ENCODE measurements around the gene KRTAP3-2. TPM values are rescaled to one million over a fixed set of nuclear protein-coding genes. Genes with fewer than 3 reads are reported as not detected.

The KRTAP3-2 gene
- total RNA-seq, 6 donors from 2014 or later, result not detected

- 89 to 94% methylated on average over 2 of the region's 2 CpGs for WGBS, 2 donors
- no peaks in the 10 kb centered on the region for H3K27me3 ChIP-seq
Observed at GRCh38 chr17:40993084-40993483, 6.6 kb downstream of the KRTAP3-2 start.

DNA sequence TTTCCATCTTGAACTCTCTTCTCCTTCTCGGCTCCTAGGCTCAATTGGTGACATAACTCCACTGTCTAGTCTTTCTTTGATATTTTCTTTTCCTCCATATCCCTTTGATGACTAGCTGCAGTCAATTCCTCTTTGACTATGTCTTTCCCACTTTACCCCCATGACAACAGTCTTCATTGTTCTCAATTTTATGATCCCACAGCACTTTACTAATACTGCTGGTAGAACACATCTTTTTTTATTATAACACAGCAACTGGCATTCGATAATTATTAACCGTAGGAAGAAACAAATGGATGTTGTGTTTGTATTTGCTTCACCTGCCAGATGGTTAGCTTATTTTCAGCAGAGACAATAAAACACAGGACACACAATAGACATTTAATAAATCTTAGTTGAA, 7.0 kb downstream of the KRTAP3-2 start:
- WGBS, 2 donors, result 86 to 91% methylated on average over 3 of the region's 3 CpGs
- DNase-seq (no peak), ATAC-seq (ENCODE audit: low FRiP score in 2 of 2) (no peak)
- Histone ChIP-seq H3K4me1 (no peaks in the 10 kb centered on the region), H3K36me3 (no peaks in the 10 kb centered on the region), H3K9me3 (no peaks in the 10 kb centered on the region), H3K4me3 (no peak overlapping the region), H3K27ac (no peak overlapping the region), H3K27me3 (no peaks in the 10 kb centered on the region)
- TF ChIP-seq EP300 (IDR thresholded peaks at IDR 0.05), result no peak
- TF ChIP-seq POLR2A (IDR thresholded peaks at IDR 0.05), result no peak
- TF ChIP-seq POLR2AphosphoS5 (IDR thresholded peaks at IDR 0.05), result no peak
- TF ChIP-seq, protein P1, sequence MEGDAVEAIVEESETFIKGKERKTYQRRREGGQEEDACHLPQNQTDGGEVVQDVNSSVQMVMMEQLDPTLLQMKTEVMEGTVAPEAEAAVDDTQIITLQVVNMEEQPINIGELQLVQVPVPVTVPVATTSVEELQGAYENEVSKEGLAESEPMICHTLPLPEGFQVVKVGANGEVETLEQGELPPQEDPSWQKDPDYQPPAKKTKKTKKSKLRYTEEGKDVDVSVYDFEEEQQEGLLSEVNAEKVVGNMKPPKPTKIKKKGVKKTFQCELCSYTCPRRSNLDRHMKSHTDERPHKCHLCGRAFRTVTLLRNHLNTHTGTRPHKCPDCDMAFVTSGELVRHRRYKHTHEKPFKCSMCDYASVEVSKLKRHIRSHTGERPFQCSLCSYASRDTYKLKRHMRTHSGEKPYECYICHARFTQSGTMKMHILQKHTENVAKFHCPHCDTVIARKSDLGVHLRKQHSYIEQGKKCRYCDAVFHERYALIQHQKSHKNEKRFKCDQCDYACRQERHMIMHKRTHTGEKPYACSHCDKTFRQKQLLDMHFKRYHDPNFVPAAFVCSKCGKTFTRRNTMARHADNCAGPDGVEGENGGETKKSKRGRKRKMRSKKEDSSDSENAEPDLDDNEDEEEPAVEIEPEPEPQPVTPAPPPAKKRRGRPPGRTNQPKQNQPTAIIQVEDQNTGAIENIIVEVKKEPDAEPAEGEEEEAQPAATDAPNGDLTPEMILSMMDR (IDR thresholded peaks at IDR 0.05), result no peak

More at GRCh38 chr17:40993084-40993483, 6.6 kb downstream of the KRTAP3-2 start:
- DNase-seq, result no peak
- Histone ChIP-seq H3K9me3 (no peaks in the 10 kb centered on the region), H3K36me3 (no peaks in the 10 kb centered on the region), H3K4me3 (no peak overlapping the region), H3K4me1 (no peaks in the 10 kb centered on the region), H3K27ac (no peak overlapping the region)
- no peak for TF ChIP-seq POLR2A (IDR thresholded peaks at IDR 0.05)
- TF ChIP-seq POLR2AphosphoS5 (IDR thresholded peaks at IDR 0.05), result no peak
- TF ChIP-seq EP300 (IDR thresholded peaks at IDR 0.05), result no peak
- TF ChIP-seq, protein P1 (IDR thresholded peaks at IDR 0.05), result no peak
- no peak for ATAC-seq (ENCODE audit: low FRiP score in 2 of 2)

GRCh38 chr17:40986920-40987319, 12.8 kb downstream of the KRTAP3-2 start:
- H3K4me3 ChIP-seq, result no peak overlapping the region
- no peaks in the 10 kb centered on the region for H3K36me3 ChIP-seq
- WGBS, 2 donors, result 50 to 57% methylated on average over 8 of the region's 8 CpGs
- DNase-seq (no peak), ATAC-seq (ENCODE audit: low FRiP score in 2 of 2) (no peak)
- no peak overlapping the region for H3K27ac ChIP-seq
- H3K9me3 ChIP-seq, result no peaks in the 10 kb centered on the region
- H3K27me3 ChIP-seq, result no peaks in the 10 kb centered on the region
- no peaks in the 10 kb centered on the region for H3K4me1 ChIP-seq
- TF ChIP-seq, protein P1 (IDR thresholded peaks at IDR 0.05), result no peak
- TF ChIP-seq POLR2AphosphoS5 (IDR thresholded peaks at IDR 0.05), result no peak
- TF ChIP-seq POLR2A (IDR thresholded peaks at IDR 0.05), result no peak
- no peak for TF ChIP-seq EP300 (IDR thresholded peaks at IDR 0.05)

DNA sequence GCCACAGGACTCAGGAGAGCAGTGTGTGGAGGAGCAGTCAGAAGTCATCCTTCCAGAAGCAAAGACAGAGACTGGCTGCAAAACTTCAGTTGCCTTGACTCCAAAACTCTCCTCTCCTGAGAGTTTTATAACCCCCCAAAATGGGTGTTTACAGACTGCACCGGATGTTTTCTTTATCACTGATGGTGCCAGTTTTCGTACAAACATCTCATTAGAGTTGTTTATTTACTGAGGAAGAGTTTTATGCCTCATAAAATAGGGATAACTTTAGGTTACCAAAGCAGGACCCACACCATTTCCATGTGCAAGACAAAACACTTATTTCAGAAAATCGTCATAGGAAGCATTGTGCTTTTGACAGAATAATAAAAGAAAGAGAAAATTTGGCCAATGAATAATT, 15.5 kb downstream of the KRTAP3-2 start, which contains the start of gene KRT40:
KRT40 (minus strand) TSS at position 101 of the 400 bp plus-strand sequence; CDS start at position 48, 53 bp downstream.
- WGBS, 2 donors, result 61 to 72% methylated on average over 3 of the region's 3 CpGs
- TF ChIP-seq, protein P1 (IDR thresholded peaks at IDR 0.05), result no peak
- TF ChIP-seq EP300 (IDR thresholded peaks at IDR 0.05) (no peak), POLR2AphosphoS5 (IDR thresholded peaks at IDR 0.05) (no peak)
- no peak within 1 kb of the TSS for H3K4me3 ChIP-seq
- DNase-seq, result no peak
- no peak within 1 kb of the TSS for H3K27ac ChIP-seq
- no peaks in the 10 kb centered on the region for H3K27me3 ChIP-seq
- no peaks in the 10 kb centered on the region for H3K4me1 ChIP-seq
- no peaks in the 10 kb centered on the region for H3K36me3 ChIP-seq
- H3K9me3 ChIP-seq, result no peaks in the 10 kb centered on the region
- ATAC-seq (ENCODE audit: low FRiP score in 2 of 2), result no peak

DNA sequence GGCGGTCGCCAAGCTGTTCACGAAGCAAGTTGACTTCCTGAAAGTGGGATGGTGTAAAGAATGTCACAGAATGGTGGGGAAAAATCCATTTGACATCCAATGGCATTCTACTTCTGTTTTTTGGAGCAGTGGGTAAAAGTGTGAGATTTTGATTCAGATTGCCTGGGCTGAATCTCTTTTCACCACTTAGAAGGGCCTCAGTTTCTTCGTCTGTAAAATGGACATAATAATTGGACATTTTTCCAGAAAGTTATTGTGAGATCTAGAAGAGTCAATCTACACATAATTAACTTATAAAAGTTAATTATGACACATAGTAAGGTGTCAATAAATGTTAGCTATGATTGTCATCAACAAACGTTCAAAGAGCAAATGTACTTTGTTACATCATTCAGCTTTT, 18.6 kb downstream of the KRTAP3-2 start:
- Histone ChIP-seq H3K4me1 (no peaks in the 10 kb centered on the region), H3K9me3 (no peaks in the 10 kb centered on the region), H3K36me3 (no peaks in the 10 kb centered on the region), H3K27me3 (no peaks in the 10 kb centered on the region), H3K4me3 (no peak overlapping the region), H3K27ac (no peak overlapping the region)
- ATAC-seq (ENCODE audit: low FRiP score in 2 of 2) (no peak), DNase-seq (no peak)
- WGBS, 2 donors, result 53 to 67% methylated on average over 5 of the region's 5 CpGs
- TF ChIP-seq, protein P1 (IDR thresholded peaks at IDR 0.05), result no peak
- TF ChIP-seq EP300 (IDR thresholded peaks at IDR 0.05) (no peak), POLR2A (IDR thresholded peaks at IDR 0.05) (no peak), POLR2AphosphoS5 (IDR thresholded peaks at IDR 0.05) (no peak)
